ENCODE data around the gene STX2. TPM values are rescaled to one million over a fixed set of nuclear protein-coding genes. Genes with fewer than 3 reads are reported as not detected.

STX2 gene
- total and polyA plus RNA-seq, 2 donors from 2014 or later = 10.1 to 20.4 TPM

GRCh38 chr12:130827432-130827831 lies 11.6 kb downstream of the STX2 start:
- FAIRE-seq = no peak
- Histone ChIP-seq H3K27ac (ENCODE audit: low read depth in 2 of 2, low read length in 2 of 2) (no peak overlapping the region), H3K36me3 (ENCODE audit: control insufficient read depth in 2 of 3, insufficient read depth in 3 of 3, low read length in 3 of 3) (peaks cover 0 to 3% (median 2%) of the 10 kb centered on the region in 3 donors), H3K27me3 (ENCODE audit: control insufficient read depth, insufficient read depth, low read length) (no peaks in the 10 kb centered on the region), H3K4me1 (ENCODE audit: control insufficient read depth in 2 of 3, insufficient read depth in 2 of 3, low read depth in 1 of 3, low read length in 3 of 3) (peaks cover 0 to 7% (median 4%) of the 10 kb centered on the region in 3 donors), H3K9me3 (ENCODE audit: control insufficient read depth in 2 of 3, insufficient read depth in 1 of 3, low read length in 3 of 3) (no peaks in the 10 kb centered on the region), H3K4me3 (ENCODE audit: low read length in 3 of 3) (no peak overlapping the region), H3K9ac (ENCODE audit: low read length in 3 of 3) (no peak overlapping the region)
- no peak for TF ChIP-seq CTCF (IDR thresholded peaks at IDR 0.05; ENCODE audit: borderline replicate concordance, extremely low read depth, insufficient read depth)
- intact Hi-C loops (cut with DNase I) = no loop called here
- DNase-seq = no peak

GRCh38 chr12:130826151-130826801 lies 12.8 kb downstream of the STX2 start:
- DNase-seq = peak in 3 of 5 donors; percentile 21 to 79 (median 35)
- intact Hi-C loops (cut with DNase I) = no loop called here
- H3K9ac ChIP-seq (ENCODE audit: low read length in 3 of 3) = no peak overlapping the region
- peaks cover 0 to 3% (median 2%) of the 10 kb centered on the region in 3 donors for H3K36me3 ChIP-seq (ENCODE audit: control insufficient read depth in 2 of 3, insufficient read depth in 3 of 3, low read length in 3 of 3)
- peak; percentile 58 for TF ChIP-seq CTCF (IDR thresholded peaks at IDR 0.05; ENCODE audit: borderline replicate concordance, extremely low read depth, insufficient read depth)
- no peak overlapping the region for H3K4me3 ChIP-seq (ENCODE audit: low read length in 3 of 3)
- H3K27ac ChIP-seq (ENCODE audit: low read depth in 2 of 2, low read length in 2 of 2) = no peak overlapping the region
- no peaks in the 10 kb centered on the region for H3K9me3 ChIP-seq (ENCODE audit: control insufficient read depth in 2 of 3, insufficient read depth in 1 of 3, low read length in 3 of 3)
- no peak for FAIRE-seq
- peaks cover 0 to 7% (median 4%) of the 10 kb centered on the region in 3 donors for H3K4me1 ChIP-seq (ENCODE audit: control insufficient read depth in 2 of 3, insufficient read depth in 2 of 3, low read depth in 1 of 3, low read length in 3 of 3)
- H3K27me3 ChIP-seq (ENCODE audit: control insufficient read depth, insufficient read depth, low read length) = no peaks in the 10 kb centered on the region

- no peaks in the 10 kb centered on the region for H3K9me3 ChIP-seq (ENCODE audit: control insufficient read depth in 2 of 3, insufficient read depth in 1 of 3, low read length in 3 of 3)
- H3K36me3 ChIP-seq (ENCODE audit: control insufficient read depth in 2 of 3, insufficient read depth in 3 of 3, low read length in 3 of 3) = peaks cover 0 to 5% (median 2%) of the 10 kb centered on the region in 3 donors
- DNase-seq (no peak), FAIRE-seq (no peak)
- TF ChIP-seq CTCF (IDR thresholded peaks at IDR 0.05; ENCODE audit: borderline replicate concordance, extremely low read depth, insufficient read depth) = no peak
- no peak overlapping the region for H3K9ac ChIP-seq (ENCODE audit: low read length in 3 of 3)
- no peaks in the 10 kb centered on the region for H3K27me3 ChIP-seq (ENCODE audit: control insufficient read depth, insufficient read depth, low read length)
- H3K27ac ChIP-seq (ENCODE audit: low read depth in 2 of 2, low read length in 2 of 2) = no peak overlapping the region
- peaks cover 0 to 5% (median 4%) of the 10 kb centered on the region in 3 donors for H3K4me1 ChIP-seq (ENCODE audit: control insufficient read depth in 2 of 3, insufficient read depth in 2 of 3, low read depth in 1 of 3, low read length in 3 of 3)
- no peak overlapping the region for H3K4me3 ChIP-seq (ENCODE audit: low read length in 3 of 3)
- intact Hi-C loops (cut with DNase I) = no loop called here
These were observed 13.3 kb downstream of the STX2 start for GRCh38 chr12:130825771-130826150.
